HUES64 (cell line): ENCODE results near the gene FCN3.

Experiments
- H3K27ac ChIP-seq: 2 replicates; pipeline ENCODE4 v1.7.0; 2013; ENCODE audit warnings: low read depth, low read length, inconsistent platforms
- H3K27me3 ChIP-seq: 2 replicates; pipeline ENCODE4 v1.6.1; 2013; ENCODE audit warnings: mild to moderate bottlenecking, low read length; ENCODE audit not compliant: insufficient read depth
- H3K36me3 ChIP-seq: 2 replicates; pipeline ENCODE4 v1.6.1; 2013; ENCODE audit warnings: mild to moderate bottlenecking, low read length; ENCODE audit not compliant: insufficient read depth
- H3K4me1 ChIP-seq: 2 replicates; pipeline ENCODE4 v1.6.1; 2013; ENCODE audit warnings: mild to moderate bottlenecking, low read length, moderate library complexity; ENCODE audit not compliant: insufficient read depth
- H3K4me3 ChIP-seq: 2 replicates; pipeline ENCODE4 v1.5.1; 2013; ENCODE audit warnings: mild to moderate bottlenecking, low read length, moderate library complexity
- H3K9ac ChIP-seq: 2 replicates; pipeline ENCODE4 v1.6.1; 2013; ENCODE audit warnings: mild to moderate bottlenecking, low read depth, low read length
- H3K9me3 ChIP-seq: 2 replicates; pipeline ENCODE4 v1.6.1; 2013; ENCODE audit warnings: low read depth, low read length; ENCODE audit not compliant: insufficient read depth
- WGBS: fragments of 150-250, 120-280 bp; methylation state at CpG from one replicate; pipeline ENCODE4 v1.1.7; 2013; ENCODE audit warnings: missing lambda C conversion rate; 5-methylcytosine and 5-hydroxymethylcytosine counted together

Gene FCN3

GRCh38 chr1:27398405-27399149 lies 24.0 kb upstream of the FCN3 start:
- peaks cover 24% of the 10 kb centered on the region for H3K4me1 ChIP-seq
- no peaks in the 10 kb centered on the region for H3K9me3 ChIP-seq
- H3K27me3 ChIP-seq = no peaks in the 10 kb centered on the region
- no peak overlapping the region for H3K27ac ChIP-seq
- 81% methylated on average over 4 of the region's 4 CpGs for WGBS
- H3K9ac ChIP-seq = no peak overlapping the region
- no peaks in the 10 kb centered on the region for H3K36me3 ChIP-seq
- H3K4me3 ChIP-seq = no peak overlapping the region

GRCh38 chr1:27397749-27398148 lies 23.1 kb upstream of the FCN3 start:
- Histone ChIP-seq H3K4me1 (peaks cover 17% of the 10 kb centered on the region), H3K27me3 (no peaks in the 10 kb centered on the region), H3K4me3 (no peak overlapping the region), H3K9ac (no peak overlapping the region), H3K9me3 (no peaks in the 10 kb centered on the region), H3K27ac (no peak overlapping the region), H3K36me3 (no peaks in the 10 kb centered on the region)
- WGBS = 72% methylated on average over 7 of the region's 7 CpGs

GRCh38 chr1:27397110-27397509 lies 22.5 kb upstream of the FCN3 start:
- H3K4me1 ChIP-seq = peaks cover 13% of the 10 kb centered on the region
- no peaks in the 10 kb centered on the region for H3K27me3 ChIP-seq
- H3K36me3 ChIP-seq = no peaks in the 10 kb centered on the region
- H3K9ac ChIP-seq = no peak overlapping the region
- no peak overlapping the region for H3K4me3 ChIP-seq
- H3K27ac ChIP-seq = no peak overlapping the region
- 93% methylated on average over 3 of the region's 3 CpGs for WGBS
- H3K9me3 ChIP-seq = no peaks in the 10 kb centered on the region

GRCh38 chr1:27395441-27396195 lies 21.0 kb upstream of the FCN3 start:
- Histone ChIP-seq H3K36me3 (no peaks in the 10 kb centered on the region), H3K9ac (no peak overlapping the region), H3K27ac (no peak overlapping the region), H3K9me3 (no peaks in the 10 kb centered on the region), H3K27me3 (no peaks in the 10 kb centered on the region), H3K4me3 (no peak overlapping the region), H3K4me1 (peaks cover 13% of the 10 kb centered on the region)
- 12% methylated on average over 8 of the region's 10 CpGs for WGBS

GRCh38 chr1:27394925-27395324 lies 20.3 kb upstream of the FCN3 start:
- no peaks in the 10 kb centered on the region for H3K27me3 ChIP-seq
- H3K27ac ChIP-seq = no peak overlapping the region
- H3K4me1 ChIP-seq = peaks cover 13% of the 10 kb centered on the region
- no peak overlapping the region for H3K4me3 ChIP-seq
- no peak overlapping the region for H3K9ac ChIP-seq
- H3K9me3 ChIP-seq = no peaks in the 10 kb centered on the region
- WGBS = 89% methylated on average over 1 of the region's 1 CpG
- H3K36me3 ChIP-seq = no peaks in the 10 kb centered on the region

GRCh38 chr1:27394282-27394658 lies 19.6 kb upstream of the FCN3 start:
- H3K4me1 ChIP-seq = peaks cover 13% of the 10 kb centered on the region
- H3K9ac ChIP-seq = no peak overlapping the region
- no peaks in the 10 kb centered on the region for H3K36me3 ChIP-seq
- 95% methylated on average over 9 of the region's 9 CpGs for WGBS
- H3K27ac ChIP-seq = no peak overlapping the region
- H3K4me3 ChIP-seq = no peak overlapping the region
- H3K9me3 ChIP-seq = no peaks in the 10 kb centered on the region
- no peaks in the 10 kb centered on the region for H3K27me3 ChIP-seq

GRCh38 chr1:27393641-27394281 lies 19.1 kb upstream of the FCN3 start:
- Histone ChIP-seq H3K4me3 (peak overlapping the region; percentile 84), H3K27me3 (no peaks in the 10 kb centered on the region), H3K9me3 (no peaks in the 10 kb centered on the region), H3K27ac (no peak overlapping the region), H3K36me3 (no peaks in the 10 kb centered on the region), H3K4me1 (peaks cover 9% of the 10 kb centered on the region), H3K9ac (no peak overlapping the region)
- WGBS = 95% methylated on average over 18 of the region's 18 CpGs

GRCh38 chr1:27392778-27393635 lies 18.4 kb upstream of the FCN3 start:
- Histone ChIP-seq H3K36me3 (no peaks in the 10 kb centered on the region), H3K9ac (peak overlapping the region; percentile 89), H3K4me3 (peak overlapping the region; percentile 84), H3K4me1 (peaks cover 3% of the 10 kb centered on the region), H3K9me3 (no peaks in the 10 kb centered on the region), H3K27ac (peak overlapping the region; percentile 73; the same call in 1 of the 2 replicates), H3K27me3 (no peaks in the 10 kb centered on the region)
- 17% methylated on average over 30 of the region's 30 CpGs for WGBS

- Histone ChIP-seq H3K27ac (peak within 1 kb of the TSS; percentile 73; the same call in 1 of the 2 replicates), H3K27me3 (no peaks in the 10 kb centered on the region), H3K9me3 (no peaks in the 10 kb centered on the region), H3K36me3 (no peaks in the 10 kb centered on the region), H3K4me3 (peak within 1 kb of the TSS; percentile 84), H3K9ac (peak within 1 kb of the TSS; percentile 89), H3K4me1 (no peaks in the 10 kb centered on the region; the same call in 1 of the 2 replicates)
- 4% methylated on average over 69 of the region's 69 CpGs for WGBS
Observed at GRCh38 chr1:27392096-27392777, 17.6 kb upstream of the FCN3 start, which contains the start of gene GPR3. Gene GPR3 (plus strand): TSS chr1:27392622. CDS start chr1:27393799, 1,177 bp downstream.

GRCh38 chr1:27391511-27392095 lies 17.0 kb upstream of the FCN3 start:
- Histone ChIP-seq H3K4me3 (peak overlapping the region; percentile 84), H3K27ac (no peak overlapping the region), H3K36me3 (no peaks in the 10 kb centered on the region), H3K9ac (no peak overlapping the region), H3K9me3 (no peaks in the 10 kb centered on the region), H3K27me3 (no peaks in the 10 kb centered on the region), H3K4me1 (no peaks in the 10 kb centered on the region; the same call in 1 of the 2 replicates)
- WGBS = 43% methylated on average over 13 of the region's 13 CpGs
